HepG2 (cell line): ENCODE data around the gene TRMU. TPM values are rescaled to one million over a fixed set of nuclear protein-coding genes. Genes with fewer than 3 reads are reported as not detected.
A peak's percentile ranks its signal among the peaks of the same experiment; 100 is the strongest.

Source experiments
- FOXA1 ChIP-seq, 2 experiments: fragments of 450-650 bp in 1 of 2; sonication (generic) in 1 of 2; formaldehyde crosslinking in 1 of 2; IDR thresholded peaks; 2 replicates each; pipeline versions ENCODE4 v1.4.0 to v1.6.1; 2016 to 2020; ENCODE audit warnings: missing genetic modification reagents in 1 of 2
- HHEX ChIP-seq: IDR thresholded peaks from 2 replicates; pipeline ENCODE4 v1.6.1; 2016; ENCODE audit warnings: control low read depth
- IRF1 ChIP-seq: sonication (generic); formaldehyde crosslinking; IDR thresholded peaks from 2 replicates; pipeline ENCODE4 v1.4.0; 2020; ENCODE audit warnings: low read depth, mild to moderate bottlenecking, missing genetic modification reagents
- IRF2 ChIP-seq: IDR thresholded peaks from 2 replicates; pipeline ENCODE4 v1.6.1; 2018; ENCODE audit warnings: missing genetic modification reagents, missing compliant biosample characterization
- RAD51 ChIP-seq: fragments of 450-650 bp; IDR thresholded peaks from 2 replicates; pipeline ENCODE4 v1.6.1; 2016; ENCODE audit warnings: borderline replicate concordance
- RFXAP ChIP-seq: sonication (generic); formaldehyde crosslinking; IDR thresholded peaks from 2 replicates; pipeline ENCODE4 v1.4.0; 2020; ENCODE audit warnings: missing genetic modification reagents, borderline replicate concordance
- ZBTB1 ChIP-seq: sonication (generic); formaldehyde crosslinking; IDR thresholded peaks from 2 replicates; pipeline ENCODE4 v1.4.0; 2020; ENCODE audit warnings: missing genetic modification reagents, borderline replicate concordance
- ZBTB42 ChIP-seq: sonication (generic); formaldehyde crosslinking; IDR thresholded peaks from 2 replicates; pipeline ENCODE4 v1.5.0; 2020; ENCODE audit warnings: mild to moderate bottlenecking, missing genetic modification reagents
- ZFP36 ChIP-seq: fragments of 150-350 bp; IDR thresholded peaks from 2 replicates; pipeline ENCODE4 v1.6.1; 2018; ENCODE audit warnings: borderline replicate concordance, low read length, low read depth; ENCODE audit not compliant: partially characterized antibody
- ZKSCAN1 ChIP-seq: fragments of 150-350 bp; IDR thresholded peaks from 2 replicates; pipeline ENCODE4 v1.6.1; 2014; ENCODE audit warnings: low read length
- ZNF18 ChIP-seq: sonication (generic); formaldehyde crosslinking; IDR thresholded peaks from 2 replicates; pipeline ENCODE4 v1.8.0; 2022; ENCODE audit warnings: mild to moderate bottlenecking, missing genetic modification reagents; ENCODE audit not compliant: insufficient replicate concordance
- ZNF281 ChIP-seq: sonication (generic); formaldehyde crosslinking; IDR thresholded peaks from 2 replicates; pipeline ENCODE4 v1.4.0; 2020; ENCODE audit warnings: missing genetic modification reagents, borderline replicate concordance
- ZNF512 ChIP-seq: sonication (generic); formaldehyde crosslinking; IDR thresholded peaks from 2 replicates; pipeline ENCODE4 v1.4.0; 2020; ENCODE audit warnings: mild to moderate bottlenecking, missing genetic modification reagents
- ZNF597 ChIP-seq: sonication (generic); formaldehyde crosslinking; IDR thresholded peaks from 2 replicates; pipeline ENCODE4 v1.5.0; 2020; ENCODE audit warnings: missing genetic modification reagents
- ZNF652 ChIP-seq: IDR thresholded peaks from 2 replicates; pipeline ENCODE4 v1.6.1; 2016; ENCODE audit warnings: low read depth, borderline replicate concordance
- ZNF749 ChIP-seq: sonication (generic); formaldehyde crosslinking; IDR thresholded peaks from 2 replicates; pipeline ENCODE4 v1.8.0; 2022; ENCODE audit warnings: mild to moderate bottlenecking, missing genetic modification reagents, moderate library complexity, borderline replicate concordance
- polyA plus RNA-seq, 8 experiments: library from polyadenylated mRNA; depleted of rRNA in 3 of 8; stranded (reverse) in 7 of 8; unstranded in 1 of 8; fragments of >200 nt; fragmentation: Illumina TruSeq in 4 of 8; extraction: Trizol in 4 of 8; gene quantifications; 2 replicates each; pipeline versions ENCODE4 v1.2.1 to v1.2.3, GENCODE V29; 2011 to 2016; ENCODE audit warnings: low read depth in 4 of 8, missing spikeins in 1 of 8, mixed read lengths in 1 of 8; ENCODE audit not compliant: insufficient read depth in 1 of 8
- total RNA-seq, 5 experiments: library from RNA; depleted of rRNA; stranded (reverse); fragments of >200 nt; fragmentation: Illumina TruSeq; extraction: Trizol; gene quantifications; 2 replicates each; pipeline ENCODE4 v1.2.3, GENCODE V29; 2016; ENCODE audit warnings: low read depth in 1 of 5
- TF ChIP-seq, protein P1 (sequence below): sonication (generic); formaldehyde crosslinking; IDR thresholded peaks from 2 replicates; pipeline ENCODE4 v1.4.0; 2020; ENCODE audit warnings: missing genetic modification reagents
- TF ChIP-seq, protein P2 (sequence below): sonication (generic); formaldehyde crosslinking; IDR thresholded peaks from 2 replicates; pipeline ENCODE4 v1.4.0; 2020; ENCODE audit warnings: mild to moderate bottlenecking, missing genetic modification reagents

Gene TRMU
- total and polyA plus RNA-seq, 2 of the 13 experiments (the other 11 are each of a cell fraction or from before 2014, with no cell fraction given): 31.0 to 50.2 TPM

GRCh38 chr22:46377525-46378425, 42.3 kb downstream of the TRMU start (continued):
- no peak for TF ChIP-seq ZBTB42 (CRISPR knock-in tag)
- no peak for TF ChIP-seq ZKSCAN1
- TF ChIP-seq ZBTB1: no peak
- no peak for TF ChIP-seq HHEX (CRISPR knock-in tag)
- TF ChIP-seq IRF2 (CRISPR knock-in tag): peak; percentile 39; the same call in 1 of the 2 replicates
- TF ChIP-seq RFXAP: no peak; the same call in 1 of the 2 replicates
- no peak for TF ChIP-seq ZNF652 (CRISPR knock-in tag)
- no peak for TF ChIP-seq ZNF749 (CRISPR knock-in tag)
- TF ChIP-seq ZNF512 (CRISPR knock-in tag): no peak
- TF ChIP-seq ZNF597 (CRISPR knock-in tag): no peak
- TF ChIP-seq ZNF18: peak; percentile 57
- peak; percentile 67; the same call in 1 of the 2 replicates for TF ChIP-seq ZNF281 (CRISPR knock-in tag)
- TF ChIP-seq IRF1 (CRISPR knock-in tag): no peak
- TF ChIP-seq, protein P1, sequence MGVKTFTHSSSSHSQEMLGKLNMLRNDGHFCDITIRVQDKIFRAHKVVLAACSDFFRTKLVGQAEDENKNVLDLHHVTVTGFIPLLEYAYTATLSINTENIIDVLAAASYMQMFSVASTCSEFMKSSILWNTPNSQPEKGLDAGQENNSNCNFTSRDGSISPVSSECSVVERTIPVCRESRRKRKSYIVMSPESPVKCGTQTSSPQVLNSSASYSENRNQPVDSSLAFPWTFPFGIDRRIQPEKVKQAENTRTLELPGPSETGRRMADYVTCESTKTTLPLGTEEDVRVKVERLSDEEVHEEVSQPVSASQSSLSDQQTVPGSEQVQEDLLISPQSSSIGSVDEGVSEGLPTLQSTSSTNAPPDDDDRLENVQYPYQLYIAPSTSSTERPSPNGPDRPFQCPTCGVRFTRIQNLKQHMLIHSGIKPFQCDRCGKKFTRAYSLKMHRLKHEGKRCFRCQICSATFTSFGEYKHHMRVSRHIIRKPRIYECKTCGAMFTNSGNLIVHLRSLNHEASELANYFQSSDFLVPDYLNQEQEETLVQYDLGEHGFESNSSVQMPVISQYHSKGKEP (CRISPR knock-in tag): no peak
- no peak for TF ChIP-seq FOXA1 (IDR thresholded peaks at IDR 0.05)
- TF ChIP-seq FOXA1 (CRISPR knock-in tag; IDR thresholded peaks at IDR 0.05): peak; percentile 31; the same call in 1 of the 2 replicates
- TF ChIP-seq, protein P2, sequence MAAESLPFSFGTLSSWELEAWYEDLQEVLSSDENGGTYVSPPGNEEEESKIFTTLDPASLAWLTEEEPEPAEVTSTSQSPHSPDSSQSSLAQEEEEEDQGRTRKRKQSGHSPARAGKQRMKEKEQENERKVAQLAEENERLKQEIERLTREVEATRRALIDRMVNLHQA (CRISPR knock-in tag): no peak
- TF ChIP-seq RAD51: no peak
- TF ChIP-seq ZFP36: no peak
